ENCODE data around the gene SEPTIN5.

DNA sequence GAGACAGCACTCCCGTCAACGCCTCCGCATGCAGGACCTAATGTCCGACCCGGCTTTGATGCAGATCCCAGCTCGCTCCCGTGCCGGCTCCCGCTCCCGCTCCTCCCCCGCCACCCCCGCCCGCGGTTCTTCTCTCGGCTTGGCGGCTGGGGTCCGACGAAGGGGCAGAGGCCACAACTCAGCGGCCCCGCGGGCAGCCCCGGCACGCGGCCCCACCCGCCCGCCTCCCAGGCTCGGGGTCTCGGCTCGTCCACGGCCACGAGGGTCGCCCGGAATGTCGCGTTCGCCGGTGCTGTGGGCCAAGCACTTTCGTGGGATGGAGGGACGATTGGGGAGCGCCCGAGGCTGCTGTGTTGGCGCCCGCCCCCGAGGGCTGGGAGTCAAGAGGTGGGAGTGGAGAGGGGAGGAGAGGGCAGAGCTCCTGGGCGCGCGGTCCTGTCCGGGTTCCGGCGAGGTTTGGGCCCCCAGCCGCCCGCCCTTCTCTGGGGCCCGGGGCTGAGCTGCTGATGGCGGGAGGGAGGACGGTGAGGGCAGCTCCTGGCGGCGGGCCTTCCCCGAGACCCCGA, 40.9 kb downstream of the SEPTIN5 start:
- TF ChIP-seq CTCF (IDR thresholded peaks at IDR 0.05), result no peak
- peak; percentile 99 for TF ChIP-seq EZH2 (IDR thresholded peaks at IDR 0.05)
- peak; percentile 95 for TF ChIP-seq EZH2phosphoT487 (IDR thresholded peaks at IDR 0.05)
